ENCODE results near the gene UBASH3A.

Gene UBASH3A

GRCh38 chr21:42375506-42375905, 28.2 kb upstream of the UBASH3A start:
- no peak for FAIRE-seq

GRCh38 chr21:42375966-42376337, 27.8 kb upstream of the UBASH3A start:
- no peak for FAIRE-seq

- no peak for FAIRE-seq
These were observed 27.2 kb upstream of the UBASH3A start for GRCh38 chr21:42376338-42376982.

- no peak for FAIRE-seq
These were observed 26.3 kb upstream of the UBASH3A start for GRCh38 chr21:42377211-42377950.

GRCh38 chr21:42377951-42378340, 25.8 kb upstream of the UBASH3A start:
- no peak for FAIRE-seq

GRCh38 chr21:42378418-42378817, 25.3 kb upstream of the UBASH3A start:
- no peak for FAIRE-seq

GRCh38 chr21:42379426-42380215, 24.1 kb upstream of the UBASH3A start:
- no peak for FAIRE-seq

- FAIRE-seq, result no peak
These were observed 22.2 kb upstream of the UBASH3A start for GRCh38 chr21:42381347-42381984.

GRCh38 chr21:42382915-42383314, 20.8 kb upstream of the UBASH3A start:
- FAIRE-seq, result no peak

- FAIRE-seq, result no peak
These were observed 20.4 kb upstream of the UBASH3A start for GRCh38 chr21:42383331-42383730.

GRCh38 chr21:42384156-42384945, 19.4 kb upstream of the UBASH3A start:
- FAIRE-seq, result no peak

GRCh38 chr21:42384989-42385388, 18.7 kb upstream of the UBASH3A start:
- FAIRE-seq, result no peak

GRCh38 chr21:42385619-42386018, 18.1 kb upstream of the UBASH3A start:
- no peak for FAIRE-seq

GRCh38 chr21:42386034-42386591, 17.6 kb upstream of the UBASH3A start:
- FAIRE-seq, result no peak

- no peak for FAIRE-seq
These were observed 16.5 kb upstream of the UBASH3A start for GRCh38 chr21:42387164-42387563.

GRCh38 chr21:42387843-42388340, 15.8 kb upstream of the UBASH3A start:
- no peak for FAIRE-seq

GRCh38 chr21:42388740-42389448, 14.8 kb upstream of the UBASH3A start:
- FAIRE-seq, result no peak

- FAIRE-seq, result no peak
These were observed 14.3 kb upstream of the UBASH3A start for GRCh38 chr21:42389449-42389835.

GRCh38 chr21:42390193-42390592, 13.5 kb upstream of the UBASH3A start:
- FAIRE-seq, result no peak

GRCh38 chr21:42390696-42391095, 13.0 kb upstream of the UBASH3A start:
- no peak for FAIRE-seq

GRCh38 chr21:42391297-42391696, 12.4 kb upstream of the UBASH3A start:
- no peak for FAIRE-seq

Measured in A204.1 (cell line).